ENCODE data around the gene OR2A5. TPM values are rescaled to one million over a fixed set of nuclear protein-coding genes. Genes with fewer than 3 reads are reported as not detected.

Gene OR2A5
- polyA plus RNA-seq, 2 of the 4 experiments (the other 2 are of a cell fraction), result not detected

- TF ChIP-seq FOSB (CRISPR knock-in tag; IDR thresholded peaks at IDR 0.05) (no peak), CEBPB (IDR thresholded peaks at IDR 0.05) (no peak), TP53 (CRISPR knock-in tag; IDR thresholded peaks at IDR 0.05) (no peak)
- TF ChIP-seq, protein P1, sequence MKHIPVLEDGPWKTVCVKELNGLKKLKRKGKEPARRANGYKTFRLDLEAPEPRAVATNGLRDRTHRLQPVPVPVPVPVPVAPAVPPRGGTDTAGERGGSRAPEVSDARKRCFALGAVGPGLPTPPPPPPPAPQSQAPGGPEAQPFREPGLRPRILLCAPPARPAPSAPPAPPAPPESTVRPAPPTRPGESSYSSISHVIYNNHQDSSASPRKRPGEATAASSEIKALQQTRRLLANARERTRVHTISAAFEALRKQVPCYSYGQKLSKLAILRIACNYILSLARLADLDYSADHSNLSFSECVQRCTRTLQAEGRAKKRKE (CRISPR knock-in tag; IDR thresholded peaks at IDR 0.05; ENCODE audit: low read depth), result no peak
Measured at GRCh38 chr7:144035385-144035784, 13.4 kb upstream of the OR2A5 start (continued).

DNA sequence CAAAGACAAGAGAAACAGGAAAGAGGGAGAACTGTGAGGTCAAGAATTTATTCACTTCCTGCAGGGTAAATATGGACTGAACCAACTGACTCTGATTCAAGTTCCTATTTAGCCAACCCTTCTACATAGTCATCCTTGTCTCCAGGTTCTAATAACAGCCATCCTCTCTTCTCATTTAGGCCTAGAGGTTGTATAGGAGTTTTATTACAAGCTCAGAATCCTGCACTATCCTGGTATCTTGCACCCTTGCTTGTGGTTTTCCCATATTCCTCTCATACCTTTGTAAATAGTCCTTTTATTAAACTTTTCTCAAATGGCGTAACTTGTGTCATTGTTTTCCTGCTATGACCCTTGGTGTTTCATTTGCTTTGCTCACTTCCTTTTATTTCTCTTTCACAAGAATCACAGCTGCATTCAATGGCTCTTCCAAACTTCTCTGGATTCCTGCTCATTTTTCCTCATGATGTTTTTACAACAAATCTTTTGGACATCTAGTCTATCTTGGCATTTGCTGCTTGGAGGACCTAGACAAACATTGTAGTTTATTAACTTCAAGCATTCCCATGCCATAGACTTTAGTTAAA, 12.4 kb upstream of the OR2A5 start:
- Histone ChIP-seq H3K9me3 (no peaks in the 10 kb centered on the region), H3K27ac (no peak overlapping the region), H3K4me1 (no peaks in the 10 kb centered on the region), H3K4me2 (no peak overlapping the region), H3K4me3 (no peak overlapping the region)
- WGBS (ENCODE audit: missing lambda C conversion rate), result 81% methylated on average over 1 of the region's 1 CpG
- POLR2A ChIA-PET, result no interaction called here
- ATAC-seq (no peak), DNase-seq (ENCODE audit: low read depth in 1 of 2, low spot score in 1 of 2) (no peak), FAIRE-seq (no peak)
- CTCF ChIA-PET, result interaction anchor here (0.6 to 1.3 kb wide), 2 partner anchors 9 to 300 kb away, joined by 3 to 4 read pairs; no protein-coding TSS in a partner anchor
- TF ChIP-seq HOXB13 (CRISPR knock-in tag; IDR thresholded peaks at IDR 0.05; ENCODE audit: low read depth), result no peak
- no peak for TF ChIP-seq CTCF (IDR thresholded peaks at IDR 0.05)
- no peak for TF ChIP-seq CHD4 (IDR thresholded peaks at IDR 0.05; ENCODE audit: borderline replicate concordance)
- no peak for TF ChIP-seq JUN (IDR thresholded peaks at IDR 0.05)
- TF ChIP-seq BHLHE40 (IDR thresholded peaks at IDR 0.05; ENCODE audit: low read depth, low read length), result no peak
- TF ChIP-seq EP300 (IDR thresholded peaks at IDR 0.05), result no peak
- no peak for TF ChIP-seq POLR2A (IDR thresholded peaks at IDR 0.05; ENCODE audit: low read length)
- no peak for TF ChIP-seq JUNB (IDR thresholded peaks at IDR 0.05)
- TF ChIP-seq, protein P2, sequence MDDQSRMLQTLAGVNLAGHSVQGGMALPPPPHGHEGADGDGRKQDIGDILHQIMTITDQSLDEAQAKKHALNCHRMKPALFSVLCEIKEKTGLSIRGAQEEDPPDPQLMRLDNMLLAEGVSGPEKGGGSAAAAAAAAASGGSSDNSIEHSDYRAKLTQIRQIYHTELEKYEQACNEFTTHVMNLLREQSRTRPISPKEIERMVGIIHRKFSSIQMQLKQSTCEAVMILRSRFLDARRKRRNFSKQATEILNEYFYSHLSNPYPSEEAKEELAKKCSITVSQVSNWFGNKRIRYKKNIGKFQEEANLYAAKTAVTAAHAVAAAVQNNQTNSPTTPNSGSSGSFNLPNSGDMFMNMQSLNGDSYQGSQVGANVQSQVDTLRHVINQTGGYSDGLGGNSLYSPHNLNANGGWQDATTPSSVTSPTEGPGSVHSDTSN (IDR thresholded peaks at IDR 0.05), result no peak
- TF ChIP-seq NFE2L2 (conservative IDR thresholded peaks at IDR 0.05; ENCODE audit: low read length), result no peak
- TF ChIP-seq USF2 (IDR thresholded peaks at IDR 0.05), result no peak
- TF ChIP-seq MYC (IDR thresholded peaks at IDR 0.05; ENCODE audit: borderline replicate concordance, low read length), result no peak
- TF ChIP-seq CHD2 (IDR thresholded peaks at IDR 0.05; ENCODE audit: low read length, partially characterized antibody), result no peak

- Histone ChIP-seq H3K27ac (no peak overlapping the region), H3K4me3 (no peak overlapping the region), H3K4me1 (no peaks in the 10 kb centered on the region), H3K4me2 (no peak overlapping the region), H3K9me3 (no peaks in the 10 kb centered on the region)
- ATAC-seq (no peak), FAIRE-seq (no peak), DNase-seq (ENCODE audit: low read depth in 1 of 2, low spot score in 1 of 2) (no peak)
- POLR2A ChIA-PET, result no interaction called here
- CTCF ChIA-PET, result interaction anchor here (0.8 to 1.3 kb wide), 2 partner anchors 10 to 300 kb away, joined by 3 to 4 read pairs; no protein-coding TSS in a partner anchor
- WGBS (ENCODE audit: missing lambda C conversion rate), result 50% methylated on average over 1 of the region's 1 CpG
- TF ChIP-seq SMC3 (IDR thresholded peaks at IDR 0.05), result no peak
- TF ChIP-seq PHF8 (IDR thresholded peaks at IDR 0.05; ENCODE audit: borderline replicate concordance, low read depth), result no peak
- TF ChIP-seq EHMT2 (IDR thresholded peaks at IDR 0.05; ENCODE audit: low read depth), result no peak
Measured at GRCh38 chr7:144037414-144038035, 11.2 kb upstream of the OR2A5 start.

All from A549 (cell line).